ENCODE data around the gene SMIM1.

The SMIM1 gene

DNA sequence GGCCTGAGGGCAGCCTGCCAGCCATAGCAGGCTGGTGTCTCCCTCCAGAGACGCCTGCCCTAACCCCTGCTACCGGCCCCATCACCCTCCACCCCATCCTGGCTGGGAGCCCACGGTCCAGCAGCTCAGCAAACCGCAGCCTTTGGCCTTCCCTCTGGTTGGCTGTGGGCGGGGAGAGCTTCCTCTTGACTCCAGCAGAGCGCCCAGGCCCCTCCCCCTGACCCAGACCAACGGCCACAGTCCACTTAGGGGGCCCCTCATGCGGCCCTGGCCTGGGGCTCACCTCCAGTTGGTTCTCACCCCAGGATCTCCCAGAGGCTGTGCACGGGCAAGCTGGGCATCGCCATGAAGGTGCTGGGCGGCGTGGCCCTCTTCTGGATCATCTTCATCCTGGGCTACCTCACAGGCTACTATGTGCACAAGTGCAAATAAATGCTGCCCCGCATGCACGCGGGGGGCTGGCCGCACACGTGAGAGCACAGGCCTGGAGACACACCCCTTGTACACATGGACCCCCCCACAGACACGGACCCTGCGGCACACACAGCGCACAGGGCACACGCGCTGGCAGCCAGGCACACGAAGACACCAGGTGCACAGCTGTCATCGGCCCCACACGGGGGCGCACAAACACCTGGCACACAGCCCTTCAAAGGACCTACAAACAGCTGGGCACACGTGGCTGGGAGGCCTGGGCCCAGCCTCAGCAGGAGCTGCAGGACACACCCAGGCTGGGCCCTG lies 3.1 kb downstream of the SMIM1 start:
- DNase-seq (ENCODE audit: low spot score) = peak; percentile 74

- DNase-seq (ENCODE audit: low spot score) = no peak
These were observed 3.8 kb downstream of the SMIM1 start for GRCh38 chr1:3776231-3776961.

- DNase-seq (ENCODE audit: low spot score) = no peak
These were observed 4.6 kb downstream of the SMIM1 start for GRCh38 chr1:3777078-3777547.

DNA sequence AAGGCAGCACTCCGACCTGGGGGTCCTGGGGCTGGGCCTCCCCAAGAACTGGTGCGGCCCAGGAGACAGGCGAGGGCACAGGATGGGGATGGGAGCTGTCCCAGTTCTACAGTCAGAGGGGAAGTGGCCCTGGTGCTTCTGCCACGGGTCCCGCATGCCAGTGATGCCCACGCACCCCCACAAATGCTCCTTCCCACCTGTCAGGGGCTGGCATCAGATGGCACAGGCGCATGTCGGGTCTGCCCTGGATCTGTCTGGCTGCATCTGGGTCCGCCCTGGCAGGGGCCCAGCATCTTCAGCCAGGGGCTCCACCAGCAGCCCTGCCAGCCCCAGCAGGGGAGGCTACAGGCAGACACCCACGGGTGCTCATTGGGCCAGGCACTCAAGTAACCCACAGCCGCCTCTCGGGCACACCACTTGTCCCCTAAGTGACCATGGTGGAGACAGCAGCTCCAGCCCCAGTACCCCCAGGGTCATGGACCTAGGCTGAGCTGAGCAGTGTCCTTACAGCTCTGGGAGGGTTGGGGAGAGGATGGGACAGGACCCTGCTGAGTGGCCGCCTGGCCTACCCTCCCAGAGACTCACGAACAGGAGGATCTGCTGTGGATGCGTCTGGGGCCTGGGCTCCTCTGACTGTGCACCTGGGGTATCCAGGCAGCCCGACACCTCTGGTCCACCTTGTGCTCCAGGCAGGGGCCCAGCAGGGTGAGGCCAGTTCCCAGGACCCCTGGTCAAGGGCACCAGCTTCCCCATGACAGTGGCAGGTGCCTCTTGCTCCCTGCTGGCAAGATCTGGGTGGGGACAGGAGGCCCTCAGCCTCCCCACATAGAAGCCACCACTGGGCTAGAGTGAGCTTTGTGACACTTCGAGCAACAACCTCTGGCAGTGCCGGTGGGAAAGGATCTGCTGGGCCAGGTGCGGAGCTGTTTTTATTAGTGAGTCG lies 5.4 kb downstream of the SMIM1 start:
- no peak for DNase-seq (ENCODE audit: low spot score)

GRCh38 chr1:3778590-3779264 lies 6.2 kb downstream of the SMIM1 start:
- DNase-seq (ENCODE audit: low spot score) = no peak

- no peak for DNase-seq (ENCODE audit: low spot score)
These were observed 6.8 kb downstream of the SMIM1 start for GRCh38 chr1:3779265-3779911.

DNA sequence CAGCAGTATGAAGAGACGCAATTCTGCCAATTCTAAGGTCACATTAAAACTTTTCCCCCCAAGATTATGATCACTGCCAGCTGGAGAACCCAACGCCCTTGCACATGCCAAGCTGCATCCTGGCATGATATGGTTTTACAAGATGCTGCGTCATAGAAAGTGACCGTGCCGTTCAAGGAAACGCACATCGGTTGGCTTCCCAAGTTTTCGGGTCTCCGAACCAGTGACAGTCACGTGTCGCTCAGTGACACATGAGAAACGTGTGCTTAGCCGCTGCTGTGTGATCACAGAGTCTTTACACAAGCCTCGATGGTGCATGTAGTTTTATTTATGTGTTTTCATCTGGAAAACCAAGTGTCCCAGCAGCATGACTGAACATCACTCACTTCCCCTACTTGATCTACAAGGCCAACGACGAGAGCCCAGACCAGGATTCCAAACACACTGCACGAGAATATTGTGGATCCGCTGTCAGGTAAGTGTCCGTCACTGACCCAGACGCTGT lies 7.4 kb downstream of the SMIM1 start:
- no peak for DNase-seq (ENCODE audit: low spot score)

- DNase-seq (ENCODE audit: low spot score) = no peak
These were observed 8.4 kb downstream of the SMIM1 start for GRCh38 chr1:3780901-3781300.

DNA sequence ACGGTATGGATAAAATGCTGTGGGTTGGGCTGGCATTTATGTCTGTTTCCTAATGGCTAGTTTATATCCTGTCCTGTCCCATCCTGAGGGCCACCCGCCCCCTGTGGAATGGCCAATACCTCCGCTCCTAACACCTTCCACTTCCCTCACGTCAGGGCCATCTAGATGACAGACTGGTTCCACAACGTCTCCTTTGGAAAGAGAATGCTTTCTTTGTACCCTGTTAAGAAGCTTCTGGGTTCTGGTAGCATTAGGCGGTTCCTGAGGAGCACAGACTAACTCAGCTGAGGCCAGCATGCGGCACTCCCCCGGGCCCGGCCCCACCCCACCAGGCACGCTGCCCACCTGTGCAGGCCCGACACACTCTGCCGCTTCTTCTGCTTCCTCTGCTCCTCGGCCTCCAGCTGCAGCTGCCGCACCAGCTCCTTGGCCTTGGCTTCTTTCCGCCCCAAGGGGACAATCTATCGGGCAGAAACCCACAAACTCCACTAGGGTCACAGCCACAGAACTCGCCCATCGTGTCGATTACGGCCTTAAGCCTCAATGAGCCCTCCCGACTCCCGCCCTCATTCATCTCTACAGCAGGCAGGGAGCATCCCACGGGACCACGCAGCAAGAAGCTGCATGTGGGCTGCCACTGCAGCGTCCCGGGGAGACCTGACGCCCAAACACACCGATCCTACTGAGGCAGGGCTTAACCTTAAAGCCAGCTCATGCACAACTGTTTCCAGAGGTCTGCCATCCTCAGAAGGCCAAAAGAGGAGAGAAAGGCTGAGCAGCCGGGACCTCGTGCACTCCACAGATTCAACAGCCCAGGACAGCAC lies 11.3 kb downstream of the SMIM1 start:
- DNase-seq (ENCODE audit: low spot score) = no peak

DNA sequence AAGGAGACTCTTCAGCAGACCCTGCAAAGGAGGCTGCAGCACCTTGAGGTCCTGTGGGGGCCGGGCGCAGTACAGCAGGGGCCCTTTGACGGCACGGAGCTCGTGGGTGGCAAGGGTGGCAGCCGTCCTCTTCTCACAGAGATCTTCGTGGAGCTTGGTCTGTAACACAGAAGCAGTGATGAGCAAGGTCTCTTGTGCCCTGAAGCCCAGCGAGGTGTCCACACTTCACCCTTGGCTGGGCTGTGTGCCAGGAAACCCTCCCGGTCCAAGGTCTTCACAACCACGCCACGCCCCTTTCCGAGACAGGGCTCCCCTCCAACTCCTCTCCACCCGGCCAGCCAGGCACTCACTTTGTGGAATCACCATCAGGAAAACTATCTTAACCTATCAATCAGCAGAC lies 12.5 kb downstream of the SMIM1 start:
- no peak for DNase-seq (ENCODE audit: low spot score)

- DNase-seq (ENCODE audit: low spot score) = no peak
These were observed 13.1 kb downstream of the SMIM1 start for GRCh38 chr1:3785456-3786157.

DNA sequence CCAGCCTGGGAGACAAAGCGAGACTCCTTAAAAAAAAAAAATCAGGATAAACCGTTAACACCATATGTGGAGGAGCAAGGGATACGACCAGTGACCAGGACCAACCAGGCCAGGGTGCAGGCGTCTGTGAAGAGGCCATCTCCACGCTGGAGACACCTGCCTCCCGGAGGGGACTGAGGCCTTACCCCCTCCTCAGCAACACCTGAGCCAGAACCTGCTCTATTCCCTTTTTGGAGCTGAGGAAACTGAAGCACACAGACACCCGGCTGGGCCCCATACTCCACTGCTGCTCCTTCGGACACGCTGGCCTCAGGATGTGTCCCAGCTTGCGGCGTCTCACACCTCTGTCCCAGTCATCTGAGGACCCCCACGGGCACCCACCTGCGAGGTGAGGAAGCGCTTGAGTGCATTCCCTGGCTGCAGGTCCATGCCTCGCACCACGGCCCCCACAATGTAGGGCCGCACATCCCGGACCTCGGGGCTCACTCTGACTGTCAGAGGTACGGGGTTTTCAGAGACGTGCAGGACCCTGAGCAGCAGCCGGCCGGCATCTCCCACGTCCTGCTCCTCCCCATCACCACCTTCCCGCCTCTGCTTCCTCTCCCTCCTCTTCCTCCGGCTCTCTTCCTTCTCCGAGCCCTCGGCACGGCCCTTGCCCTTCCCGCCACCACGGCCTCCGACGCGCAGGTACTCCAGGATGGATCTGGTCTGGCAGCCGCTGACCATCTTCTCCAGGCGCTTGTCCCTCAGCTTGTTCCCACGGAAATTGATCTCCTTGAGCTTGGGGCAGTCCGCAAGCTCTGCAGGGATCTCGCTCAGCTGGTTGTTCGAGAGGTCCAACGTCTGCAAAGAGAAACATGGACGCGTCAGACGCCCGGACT lies 14.2 kb downstream of the SMIM1 start:
- no peak for DNase-seq (ENCODE audit: low spot score)

DNA sequence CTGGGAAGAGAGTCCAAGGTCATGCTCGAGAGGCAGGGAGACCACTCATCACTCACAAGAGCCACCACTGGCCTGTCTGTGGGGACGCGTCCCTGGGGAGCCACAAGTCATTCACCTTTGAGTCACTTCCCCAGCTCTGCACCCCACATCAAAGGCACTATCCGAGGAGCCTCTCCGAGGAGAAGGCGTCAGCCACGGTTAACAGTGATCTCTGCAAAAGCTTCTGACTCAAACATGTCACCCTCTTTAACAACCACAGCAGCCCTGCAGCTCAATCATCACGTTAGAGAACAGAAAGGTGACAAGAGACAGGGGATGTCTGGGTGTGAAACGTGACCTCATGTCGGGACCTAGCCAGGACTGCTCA lies 14.8 kb downstream of the SMIM1 start:
- DNase-seq (ENCODE audit: low spot score) = no peak

GRCh38 chr1:3787745-3788605 lies 15.4 kb downstream of the SMIM1 start:
- DNase-seq (ENCODE audit: low spot score) = no peak

- DNase-seq (ENCODE audit: low spot score) = no peak
These were observed 16.3 kb downstream of the SMIM1 start for GRCh38 chr1:3788756-3789420.

DNA sequence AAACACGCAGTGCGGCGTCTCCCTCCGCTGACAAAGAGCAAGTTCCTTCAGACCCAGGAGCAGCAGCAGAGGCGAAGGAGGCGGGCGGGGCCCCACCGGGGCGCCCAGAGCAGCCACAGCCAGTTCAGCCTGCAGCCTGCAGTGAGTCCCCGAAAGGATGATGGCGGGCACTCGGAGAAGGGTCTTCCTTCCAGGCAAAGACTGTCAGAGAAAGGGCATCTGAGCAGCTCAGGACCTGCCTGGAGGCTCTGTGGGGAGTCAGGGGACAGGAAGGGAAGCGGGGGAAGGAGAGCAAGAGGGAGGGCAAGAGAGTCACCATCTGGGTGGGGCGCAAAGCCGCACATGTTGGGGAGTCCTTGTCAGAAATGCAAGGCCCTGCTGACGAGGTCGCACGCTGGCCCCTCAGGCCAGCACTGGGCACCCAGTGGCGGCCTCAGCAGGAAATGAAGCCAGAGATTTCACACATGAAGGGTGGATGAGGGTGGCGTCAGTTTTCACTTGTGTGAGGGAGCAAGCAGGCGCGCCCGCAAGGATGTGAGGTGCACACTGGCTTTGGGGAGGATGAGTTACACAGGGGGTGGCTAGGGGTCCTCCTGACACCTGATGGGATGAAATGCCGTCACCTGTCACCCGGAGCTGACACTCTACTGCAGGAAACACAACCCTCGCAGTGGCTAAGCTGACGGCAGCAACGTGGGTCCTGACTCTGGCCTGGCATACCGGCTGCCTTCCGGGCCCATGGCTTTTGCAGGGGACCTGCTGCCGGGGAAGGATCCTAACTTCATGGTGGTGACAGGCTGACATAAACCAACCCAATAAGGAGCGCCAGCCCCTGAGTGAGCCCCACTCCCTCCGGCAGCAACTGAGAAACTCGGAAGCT lies 17.1 kb downstream of the SMIM1 start:
- no peak for DNase-seq (ENCODE audit: low spot score)
